Spinal cord (tissue), 10 donors: ENCODE data around the gene AMIGO3. TPM values are rescaled to one million over a fixed set of nuclear protein-coding genes. Genes with fewer than 3 reads are reported as not detected.
A peak's percentile ranks its signal among the peaks of the same experiment; 100 is the strongest.

Experiments
- DNase-seq, 6 donors: peaks; one replicate each; pipeline versions ENCODE4 v3.0.0 to v3.0.0-alpha.2; 2013 to 2015; ENCODE audit warnings: low spot score in 6 of 6, low read depth in 4 of 6
- H3K27ac ChIP-seq: one replicate; pipeline ENCODE4 v1.5.1; 2013; ENCODE audit warnings: low read depth, low read length, control low read depth
- H3K27me3 ChIP-seq: one replicate; pipeline ENCODE4 v1.6.1; 2013; ENCODE audit warnings: low read length; ENCODE audit not compliant: control insufficient read depth, insufficient read depth
- H3K36me3 ChIP-seq: one replicate; pipeline ENCODE4 v1.6.1; 2013; ENCODE audit warnings: low read length; ENCODE audit not compliant: control insufficient read depth, insufficient read depth
- H3K4me1 ChIP-seq: one replicate; pipeline ENCODE4 v1.6.1; 2013; ENCODE audit warnings: low read length; ENCODE audit not compliant: control insufficient read depth, insufficient read depth
- H3K4me3 ChIP-seq: one replicate; pipeline ENCODE4 v1.5.1; 2013; ENCODE audit warnings: low read depth, low read length, control low read depth
- H3K9me3 ChIP-seq: one replicate; pipeline ENCODE4 v1.6.1; 2013; ENCODE audit warnings: low read length; ENCODE audit not compliant: control insufficient read depth, insufficient read depth
- WGBS: methylation state at CpG from one replicate; pipeline ENCODE4 v1.1.5; 2013; ENCODE audit warnings: missing lambda C conversion rate; ENCODE audit not compliant: insufficient coverage; 5-methylcytosine and 5-hydroxymethylcytosine counted together
- long read RNA-seq, 4 donors: transcript quantifications; one replicate each; lab custom pipeline, GENCODE V29; 2026
- polyA plus RNA-seq, 2 donors: library from polyadenylated mRNA; unstranded; fragments of 120-200 nt; gene quantifications; one replicate each; pipeline ENCODE4 v1.2.1, GENCODE V29; 2013; ENCODE audit not compliant: insufficient read length in 2 of 2
- total RNA-seq, 2 donors: library from RNA; depleted of rRNA in 1 of 2; stranded (reverse); fragments of 120-200 nt in 1 of 2; fragments of >200 nt in 1 of 2; gene quantifications; one replicate each; pipeline versions ENCODE4 v1.2.3 to v1.2.4, GENCODE V29; 2013 to 2014
- donor health status: healthy.

Gene AMIGO3
- under 1 TPM in 1 of 2 donors, not detected in 1; 0.30 TPM for total RNA-seq
- polyA plus RNA-seq, result 1 to 10 TPM; 2.2 to 3.3 TPM
- long read RNA-seq, donor 1, transcript AMIGO3-201 (1 exons, 2,862 nt), result major isoform, 10 of 10 reads
- long read RNA-seq, donor 1, partial matches to known transcripts, result 0 of 10 reads
- long read RNA-seq, donor 1, other reads (novel, unspliced or antisense), result 0 of 10 reads
- long read RNA-seq, donor 2, partial matches to known transcripts, result 0 of 1 reads
- long read RNA-seq, donor 2, other reads (novel, unspliced or antisense), result 0 of 1 reads
- long read RNA-seq, donor 3, partial matches to known transcripts, result 0 of 1 reads
- long read RNA-seq, donor 3, other reads (novel, unspliced or antisense), result 0 of 1 reads
- long read RNA-seq, donor 4, partial matches to known transcripts, result 0 of 3 reads
- long read RNA-seq, donor 4, other reads (novel, unspliced or antisense), result 0 of 3 reads

- peaks cover 51% of the 10 kb centered on the region for H3K4me1 ChIP-seq
- WGBS, result under 1% methylated on average over 46 of the region's 50 CpGs
- peak within 1 kb of the TSS; percentile 82 for H3K27ac ChIP-seq
- H3K36me3 ChIP-seq, result peaks cover 78% of the 10 kb centered on the region
- peak; percentile 77 to 98 (median 88) for DNase-seq
- no peaks in the 10 kb centered on the region for H3K27me3 ChIP-seq
- no peaks in the 10 kb centered on the region for H3K9me3 ChIP-seq
- H3K4me3 ChIP-seq, result peak within 1 kb of the TSS; percentile 60
Observed at GRCh38 chr3:49719214-49719884, at the start of gene AMIGO3. AMIGO3 (minus strand) TSS chr3:49719684; CDS start chr3:49719465, 219 bp downstream.

- Histone ChIP-seq H3K36me3 (peaks cover 9% of the 10 kb centered on the region), H3K4me1 (no peaks in the 10 kb centered on the region), H3K27me3 (no peaks in the 10 kb centered on the region), H3K9me3 (no peaks in the 10 kb centered on the region), H3K4me3 (no peak overlapping the region), H3K27ac (no peak overlapping the region)
- no peak for DNase-seq
- WGBS, result no CpG with 5 or more reads among the region's 4 CpGs
Observed at GRCh38 chr3:49763981-49764380, 44.5 kb upstream of the AMIGO3 start.

- Histone ChIP-seq H3K27ac (no peak overlapping the region), H3K9me3 (no peaks in the 10 kb centered on the region), H3K4me1 (no peaks in the 10 kb centered on the region), H3K4me3 (no peak overlapping the region), H3K27me3 (no peaks in the 10 kb centered on the region), H3K36me3 (peaks cover 9% of the 10 kb centered on the region)
- DNase-seq, result no peak
- WGBS, result 90% methylated on average over 2 of the region's 3 CpGs
Observed at GRCh38 chr3:49761661-49762060, 42.2 kb upstream of the AMIGO3 start.

- no peak for DNase-seq
- H3K9me3 ChIP-seq, result no peaks in the 10 kb centered on the region
- H3K4me3 ChIP-seq, result no peak overlapping the region
- peaks cover 3% of the 10 kb centered on the region for H3K36me3 ChIP-seq
- H3K27me3 ChIP-seq, result no peaks in the 10 kb centered on the region
- no peak overlapping the region for H3K27ac ChIP-seq
- WGBS, result no CpG with 5 or more reads among the region's 1 CpG
- H3K4me1 ChIP-seq, result no peaks in the 10 kb centered on the region
Observed at GRCh38 chr3:49759226-49759625, 39.7 kb upstream of the AMIGO3 start.

- no peaks in the 10 kb centered on the region for H3K9me3 ChIP-seq
- H3K4me1 ChIP-seq, result no peaks in the 10 kb centered on the region
- H3K27ac ChIP-seq, result no peak overlapping the region
- no peak for DNase-seq
- H3K27me3 ChIP-seq, result no peaks in the 10 kb centered on the region
- WGBS, result 89% methylated on average over 1 of the region's 2 CpGs
- H3K4me3 ChIP-seq, result no peak overlapping the region
- H3K36me3 ChIP-seq, result peaks cover 3% of the 10 kb centered on the region
Observed at GRCh38 chr3:49757197-49757596, 37.7 kb upstream of the AMIGO3 start.

- Histone ChIP-seq H3K27ac (no peak overlapping the region), H3K4me3 (no peak overlapping the region), H3K27me3 (no peaks in the 10 kb centered on the region), H3K4me1 (no peaks in the 10 kb centered on the region), H3K9me3 (no peaks in the 10 kb centered on the region), H3K36me3 (no peaks in the 10 kb centered on the region)
- no peak for DNase-seq
- no CpG with 5 or more reads among the region's 1 CpG for WGBS
Observed at GRCh38 chr3:49756036-49756435, 36.6 kb upstream of the AMIGO3 start.

GRCh38 chr3:49754536-49754935, 35.1 kb upstream of the AMIGO3 start:
- no peak for DNase-seq
- Histone ChIP-seq H3K4me3 (no peak overlapping the region), H3K27ac (no peak overlapping the region), H3K9me3 (no peaks in the 10 kb centered on the region), H3K36me3 (peaks cover 5% of the 10 kb centered on the region), H3K4me1 (no peaks in the 10 kb centered on the region), H3K27me3 (no peaks in the 10 kb centered on the region)
- WGBS, result 100% methylated on average over 1 of the region's 1 CpG

GRCh38 chr3:49751501-49751900, 32.0 kb upstream of the AMIGO3 start:
- no peaks in the 10 kb centered on the region for H3K4me1 ChIP-seq
- H3K36me3 ChIP-seq, result peaks cover 11% of the 10 kb centered on the region
- H3K27me3 ChIP-seq, result no peaks in the 10 kb centered on the region
- H3K9me3 ChIP-seq, result no peaks in the 10 kb centered on the region
- no peak overlapping the region for H3K27ac ChIP-seq
- 100% methylated on average over 1 of the region's 4 CpGs for WGBS
- no peak for DNase-seq
- H3K4me3 ChIP-seq, result no peak overlapping the region

- WGBS, result 83% methylated on average over 3 of the region's 4 CpGs
- Histone ChIP-seq H3K27ac (no peak overlapping the region), H3K4me3 (no peak overlapping the region), H3K9me3 (no peaks in the 10 kb centered on the region), H3K4me1 (no peaks in the 10 kb centered on the region), H3K27me3 (no peaks in the 10 kb centered on the region), H3K36me3 (peaks cover 14% of the 10 kb centered on the region)
- no peak for DNase-seq
Observed at GRCh38 chr3:49750056-49750455, 30.6 kb upstream of the AMIGO3 start.
